ENCODE data around the gene DHRS7B. TPM values are rescaled to one million over a fixed set of nuclear protein-coding genes. Genes with fewer than 3 reads are reported as not detected.

Gene DHRS7B
- total and polyA plus RNA-seq, 2 of the 13 experiments (the other 11 are each of a cell fraction or from before 2014, with no cell fraction given), result 20.0 to 35.8 TPM

- TF ChIP-seq ZSCAN9 (CRISPR knock-in tag; IDR thresholded peaks at IDR 0.05; ENCODE audit: borderline replicate concordance) (peak; percentile 42; the same call in 1 of the 2 replicates), GZF1 (CRISPR knock-in tag; IDR thresholded peaks at IDR 0.05) (no peak), THAP11 (CRISPR knock-in tag; IDR thresholded peaks at IDR 0.05) (peak; percentile 86), TFAP4 (IDR thresholded peaks at IDR 0.05; ENCODE audit: borderline replicate concordance, low read depth) (peak; percentile 57; the same call in 1 of the 2 replicates), ARNTL (CRISPR knock-in tag; IDR thresholded peaks at IDR 0.05) (no peak), FUBP1 (CRISPR knock-in tag; IDR thresholded peaks at IDR 0.05; ENCODE audit: borderline replicate concordance) (no peak), HNRNPLL (IDR thresholded peaks at IDR 0.05; ENCODE audit: low read depth, low read length, poor library complexity, severe bottlenecking) (peak; percentile 78), ZNF652 (CRISPR knock-in tag; IDR thresholded peaks at IDR 0.05; ENCODE audit: borderline replicate concordance, low read depth) (no peak), SAP130 (CRISPR knock-in tag; IDR thresholded peaks at IDR 0.05; ENCODE audit: low read depth) (peak; percentile 97), ZNF547 (CRISPR knock-in tag; IDR thresholded peaks at IDR 0.05) (peak; percentile 67), ZBTB26 (CRISPR knock-in tag; IDR thresholded peaks at IDR 0.05; ENCODE audit: borderline replicate concordance) (0 out of 2 replicates have a peak, but pooled peaks have one; percentile 70), GATA4 (IDR thresholded peaks at IDR 0.05; ENCODE audit: borderline replicate concordance, low read depth) (0 out of 2 replicates have a peak, but pooled peaks have one; percentile 47), ZNF414 (CRISPR knock-in tag; IDR thresholded peaks at IDR 0.05) (peak; percentile 38; the same call in 1 of the 2 replicates), SIN3A (IDR thresholded peaks at IDR 0.05; ENCODE audit: borderline replicate concordance, low read depth, low read length) (peak; percentile 84), ZSCAN29 (CRISPR knock-in tag; conservative IDR thresholded peaks at IDR 0.05) (0 out of 2 replicates have a peak, but pooled peaks have one; percentile 42), CTCF (CRISPR knock-in tag; IDR thresholded peaks at IDR 0.05) (0 out of 2 replicates have a peak, but pooled peaks have one; percentile 24)
These were observed at the start of gene DHRS7B (continued) for GRCh38 chr17:21126645-21127508.
